Measurements from ENCODE around the gene ALCAM. TPM values are rescaled to one million over a fixed set of nuclear protein-coding genes. Genes with fewer than 3 reads are reported as not detected.

The ALCAM gene
- polyA plus RNA-seq, 1 donor from 2014 or later: 94.7 TPM

GRCh38 chr3:105394177-105394576 is 27.5 kb downstream of the ALCAM start:
- TF ChIP-seq POLR2AphosphoS5 (IDR thresholded peaks at IDR 0.05) (no peak), RAD21 (conservative IDR thresholded peaks at IDR 0.05) (no peak), EZH2 (IDR thresholded peaks at IDR 0.05; ENCODE audit: borderline replicate concordance, insufficient read depth, low read length, poor library complexity, severe bottlenecking) (no peak), EP300 (conservative IDR thresholded peaks at IDR 0.05; ENCODE audit: poor library complexity, severe bottlenecking) (no peak), TAF1 (IDR thresholded peaks at IDR 0.05; ENCODE audit: low read depth) (no peak), REST (IDR thresholded peaks at IDR 0.05; ENCODE audit: borderline replicate concordance) (no peak), SMC3 (conservative IDR thresholded peaks at IDR 0.05; ENCODE audit: poor library complexity) (no peak)
- TF ChIP-seq, protein P1, sequence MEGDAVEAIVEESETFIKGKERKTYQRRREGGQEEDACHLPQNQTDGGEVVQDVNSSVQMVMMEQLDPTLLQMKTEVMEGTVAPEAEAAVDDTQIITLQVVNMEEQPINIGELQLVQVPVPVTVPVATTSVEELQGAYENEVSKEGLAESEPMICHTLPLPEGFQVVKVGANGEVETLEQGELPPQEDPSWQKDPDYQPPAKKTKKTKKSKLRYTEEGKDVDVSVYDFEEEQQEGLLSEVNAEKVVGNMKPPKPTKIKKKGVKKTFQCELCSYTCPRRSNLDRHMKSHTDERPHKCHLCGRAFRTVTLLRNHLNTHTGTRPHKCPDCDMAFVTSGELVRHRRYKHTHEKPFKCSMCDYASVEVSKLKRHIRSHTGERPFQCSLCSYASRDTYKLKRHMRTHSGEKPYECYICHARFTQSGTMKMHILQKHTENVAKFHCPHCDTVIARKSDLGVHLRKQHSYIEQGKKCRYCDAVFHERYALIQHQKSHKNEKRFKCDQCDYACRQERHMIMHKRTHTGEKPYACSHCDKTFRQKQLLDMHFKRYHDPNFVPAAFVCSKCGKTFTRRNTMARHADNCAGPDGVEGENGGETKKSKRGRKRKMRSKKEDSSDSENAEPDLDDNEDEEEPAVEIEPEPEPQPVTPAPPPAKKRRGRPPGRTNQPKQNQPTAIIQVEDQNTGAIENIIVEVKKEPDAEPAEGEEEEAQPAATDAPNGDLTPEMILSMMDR (IDR thresholded peaks at IDR 0.05; ENCODE audit: poor library complexity, severe bottlenecking): no peak
- no peak overlapping the region for H3K4me2 ChIP-seq (ENCODE audit: low read length)
- no peaks in the 10 kb centered on the region for H3K36me3 ChIP-seq (ENCODE audit: insufficient read depth, low read length)
- no peak overlapping the region for H3K9ac ChIP-seq (ENCODE audit: low read length)
- H3K27ac ChIP-seq (ENCODE audit: low read length): no peak overlapping the region
- H3K79me2 ChIP-seq (replicated peaks; ENCODE audit: insufficient read depth, low read length): no peaks in the 10 kb centered on the region
- H3K27me3 ChIP-seq (ENCODE audit: insufficient read depth, low read depth, low read length): no peaks in the 10 kb centered on the region
- no peaks in the 10 kb centered on the region for H3K9me2 ChIP-seq (ENCODE audit: insufficient read depth, low read length)
- no peak overlapping the region for H2AFZ ChIP-seq (ENCODE audit: low read depth, low read length)
- H3K9me3 ChIP-seq (ENCODE audit: low read length): peaks cover 3% of the 10 kb centered on the region
- H3K4me3 ChIP-seq (ENCODE audit: low read length): no peak overlapping the region
- no peaks in the 10 kb centered on the region for H4K20me1 ChIP-seq (ENCODE audit: insufficient read depth)
- H3F3A ChIP-seq (ENCODE audit: insufficient read depth, low read length, poor library complexity, severe bottlenecking): no peaks in the 10 kb centered on the region

DNA sequence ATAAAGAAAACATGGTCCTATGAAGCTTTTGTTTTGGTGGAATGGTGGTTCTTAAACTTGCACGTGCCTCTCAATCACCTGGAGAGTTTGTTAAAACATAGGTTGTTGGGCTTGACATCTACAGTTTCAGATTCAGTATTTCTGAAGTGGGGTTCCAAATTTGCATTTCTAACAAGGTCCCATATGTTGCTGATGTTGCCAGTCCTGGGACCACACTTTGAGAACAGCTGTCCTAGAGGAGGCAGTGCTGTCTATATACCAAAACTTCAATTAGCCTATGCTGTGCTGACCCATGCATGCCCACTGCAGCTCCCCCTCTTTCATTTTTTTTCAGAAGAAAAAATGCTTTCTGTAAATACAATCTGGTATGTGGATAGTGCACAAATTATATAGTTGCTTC is 31.3 kb downstream of the ALCAM start:
- Histone ChIP-seq H3K27ac (ENCODE audit: low read length) (no peak overlapping the region), H3K27me3 (ENCODE audit: insufficient read depth, low read depth, low read length) (no peaks in the 10 kb centered on the region), H3K9ac (ENCODE audit: low read length) (no peak overlapping the region), H3K4me3 (ENCODE audit: low read length) (no peak overlapping the region), H3K79me2 (replicated peaks; ENCODE audit: insufficient read depth, low read length) (no peaks in the 10 kb centered on the region), H2AFZ (ENCODE audit: low read depth, low read length) (no peak overlapping the region), H4K20me1 (ENCODE audit: insufficient read depth) (no peaks in the 10 kb centered on the region), H3K4me2 (ENCODE audit: low read length) (no peak overlapping the region), H3K36me3 (ENCODE audit: insufficient read depth, low read length) (no peaks in the 10 kb centered on the region), H3K9me2 (ENCODE audit: insufficient read depth, low read length) (no peaks in the 10 kb centered on the region), H3K9me3 (ENCODE audit: low read length) (no peaks in the 10 kb centered on the region), H3F3A (ENCODE audit: insufficient read depth, low read length, poor library complexity, severe bottlenecking) (no peaks in the 10 kb centered on the region)
- no peak for TF ChIP-seq TAF1 (IDR thresholded peaks at IDR 0.05; ENCODE audit: low read depth)
- no peak for TF ChIP-seq REST (IDR thresholded peaks at IDR 0.05; ENCODE audit: borderline replicate concordance)
- TF ChIP-seq POLR2AphosphoS5 (IDR thresholded peaks at IDR 0.05): no peak
- no peak for TF ChIP-seq MXI1 (conservative IDR thresholded peaks at IDR 0.05; ENCODE audit: poor library complexity, severe bottlenecking)
- TF ChIP-seq EP300 (conservative IDR thresholded peaks at IDR 0.05; ENCODE audit: poor library complexity, severe bottlenecking): no peak
- TF ChIP-seq EZH2 (IDR thresholded peaks at IDR 0.05; ENCODE audit: borderline replicate concordance, insufficient read depth, low read length, poor library complexity, severe bottlenecking): no peak
- TF ChIP-seq, protein P1 (IDR thresholded peaks at IDR 0.05; ENCODE audit: poor library complexity, severe bottlenecking): no peak
- TF ChIP-seq RAD21 (conservative IDR thresholded peaks at IDR 0.05): no peak
- TF ChIP-seq SMC3 (conservative IDR thresholded peaks at IDR 0.05; ENCODE audit: poor library complexity): no peak

Measured in neural cell (in vitro differentiated cells).